Activated T-cell treated with anti-CD3 and anti-CD28 coated beads, Interleukin-2, amount 50 U/mL, for 24 hours (primary cell): ENCODE measurements around the gene TXNL4B.

ENCODE experiments used
- DNase-seq: peaks from one replicate; pipeline ENCODE4 v3.0.0-alpha.2; 2020
- H3K27ac Mint-ChIP-seq: 2 replicates; pipeline ENCODE4 v1.8.0; 2020; ENCODE audit warnings: mild to moderate bottlenecking, mixed read lengths
- H3K27me3 Mint-ChIP-seq: 2 replicates; pipeline ENCODE4 v1.8.0; 2020; ENCODE audit warnings: mixed read lengths
- H3K36me3 Mint-ChIP-seq: 2 replicates; pipeline ENCODE4 v1.8.0; 2020; ENCODE audit warnings: low read depth, mixed read lengths
- H3K4me1 Mint-ChIP-seq: 2 replicates; pipeline ENCODE4 v1.8.0; 2020; ENCODE audit warnings: low read depth, mixed read lengths
- H3K4me3 Mint-ChIP-seq: 2 replicates; pipeline ENCODE4 v1.8.0; 2020; ENCODE audit warnings: mild to moderate bottlenecking, moderate library complexity, mixed read lengths
- H3K9me3 Mint-ChIP-seq: 2 replicates; pipeline ENCODE4 v1.8.0; 2020; ENCODE audit warnings: mixed read lengths

The TXNL4B gene

DNA sequence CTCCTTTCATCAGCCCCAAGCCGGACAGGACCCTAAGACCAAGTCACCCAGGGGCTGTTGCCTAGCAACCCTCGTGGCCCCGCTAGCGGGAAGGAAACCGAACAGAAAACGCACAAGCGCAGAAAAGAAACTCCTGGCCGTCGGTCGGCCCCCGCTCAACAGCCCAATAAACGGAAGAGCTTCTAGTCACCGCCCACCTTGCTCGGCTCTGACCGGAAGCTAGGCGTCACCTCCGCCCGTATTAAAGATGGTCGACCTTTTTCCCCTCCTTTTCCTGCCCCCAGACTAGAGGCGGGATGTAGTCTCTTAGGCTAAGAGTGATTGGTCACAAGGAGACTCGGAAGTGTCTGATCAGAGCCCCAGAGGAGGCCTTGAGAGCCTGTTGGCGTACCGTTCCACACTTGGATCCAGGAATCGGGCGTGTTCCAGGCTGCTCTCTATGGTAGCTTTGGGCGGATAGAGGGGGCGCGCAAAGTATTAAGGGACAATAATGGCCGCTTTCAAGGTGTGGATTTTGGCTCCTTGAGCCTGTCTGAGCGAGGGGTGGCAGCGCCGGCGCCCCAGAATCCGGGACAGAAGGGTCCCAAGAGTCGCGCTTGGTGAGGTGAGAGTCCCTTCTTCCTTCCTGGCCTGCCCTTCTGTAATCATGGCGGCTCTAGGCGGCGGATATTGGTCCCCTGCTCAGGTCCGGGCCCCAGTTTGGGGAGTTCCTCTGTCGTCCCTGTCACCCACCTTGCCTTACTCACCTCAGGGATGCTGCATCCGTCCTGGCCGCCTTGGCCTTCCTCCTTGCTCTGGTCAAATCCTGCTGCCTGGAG is at the start of gene TXNL4B, which contains the start of gene DHX38:
TXNL4B (minus strand) TSS at position 173 of the 818 bp plus-strand sequence. CDS start 2,871 bp downstream, outside the sequence.
DHX38 (plus strand) TSS at position 400 of the 818 bp plus-strand sequence. CDS start 2,311 bp downstream, outside the sequence.
- peak within 1 kb of the TSS; percentile 98 for H3K27ac Mint-ChIP-seq
- H3K4me1 Mint-ChIP-seq, result peaks cover 46% of the 10 kb centered on the region
- H3K27me3 Mint-ChIP-seq, result no peaks in the 10 kb centered on the region
- no peaks in the 10 kb centered on the region for H3K9me3 Mint-ChIP-seq
- H3K4me3 Mint-ChIP-seq, result peak within 1 kb of the TSS; percentile 97
- H3K36me3 Mint-ChIP-seq, result peaks cover 83% of the 10 kb centered on the region
- peak; percentile 88 for DNase-seq

DNA sequence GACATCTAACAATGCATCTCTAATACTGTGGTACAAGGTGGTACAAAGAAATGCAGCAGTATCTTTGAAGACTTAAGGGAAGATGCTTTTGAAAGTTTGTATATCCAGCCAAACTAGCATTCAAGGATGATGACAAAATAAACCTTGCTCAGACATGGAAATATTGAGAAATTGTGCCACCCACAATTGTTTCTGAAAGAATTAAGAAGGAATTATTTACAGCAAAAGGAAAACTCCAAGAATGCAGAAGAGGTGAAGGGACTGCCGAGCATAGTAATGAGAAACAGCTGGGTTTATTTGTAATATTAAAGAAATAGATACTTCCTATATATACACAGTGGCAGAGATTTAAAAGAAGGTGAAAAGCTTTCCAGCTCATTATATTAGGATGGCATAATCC is 49.1 kb upstream of the TXNL4B start:
- H3K4me1 Mint-ChIP-seq, result no peaks in the 10 kb centered on the region
- H3K36me3 Mint-ChIP-seq, result no peaks in the 10 kb centered on the region
- no peak overlapping the region for H3K27ac Mint-ChIP-seq
- H3K4me3 Mint-ChIP-seq, result no peak overlapping the region
- H3K9me3 Mint-ChIP-seq, result no peaks in the 10 kb centered on the region
- H3K27me3 Mint-ChIP-seq, result peaks cover 7% of the 10 kb centered on the region
- no peak for DNase-seq

DNA sequence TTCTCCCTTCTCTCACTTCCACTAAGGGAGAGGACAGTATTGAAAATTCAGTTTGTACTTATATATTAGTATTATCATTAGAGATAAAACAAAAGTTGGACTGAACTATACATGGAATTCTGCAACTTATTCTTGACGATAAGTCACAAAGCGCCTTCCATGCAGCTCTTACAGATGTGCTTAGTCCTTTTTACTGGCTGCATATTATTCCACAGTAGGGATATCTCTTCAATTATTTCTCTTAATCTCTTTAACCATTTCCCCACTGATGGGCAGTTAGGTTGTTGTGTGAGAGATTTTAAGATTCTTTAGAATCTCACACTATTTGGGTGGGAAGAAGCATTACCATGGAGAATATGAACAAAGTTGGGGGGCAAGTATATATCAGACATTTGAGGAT is 46.5 kb upstream of the TXNL4B start:
- Mint-ChIP-seq H3K36me3 (no peaks in the 10 kb centered on the region), H3K27me3 (peaks cover 7% of the 10 kb centered on the region)

DNA sequence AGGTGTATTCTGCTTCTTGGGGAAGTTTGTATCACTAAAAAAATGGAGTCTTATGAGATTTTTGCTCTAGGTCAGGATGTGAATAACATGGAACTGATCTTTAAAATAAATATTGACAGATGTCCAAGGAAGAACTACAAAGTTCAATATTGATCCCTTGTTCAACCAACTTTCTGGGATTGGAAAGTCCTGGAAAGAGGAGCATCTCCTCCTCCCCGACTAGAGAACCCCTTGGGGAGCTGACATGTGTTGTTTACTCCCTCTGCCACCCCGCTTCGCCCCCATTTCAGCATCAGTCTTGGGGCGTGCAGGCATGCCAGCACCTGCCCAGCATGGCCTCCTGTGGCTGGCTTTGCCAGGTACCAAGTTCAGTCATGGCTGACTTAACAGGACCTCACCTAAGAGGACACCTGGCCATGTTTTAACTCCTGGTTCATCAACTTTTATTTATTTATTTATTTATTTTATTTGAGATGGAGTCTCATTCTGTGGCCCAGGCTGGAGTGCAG is 44.7 kb upstream of the TXNL4B start:
- H3K9me3 Mint-ChIP-seq, result no peaks in the 10 kb centered on the region
- no peak overlapping the region for H3K27ac Mint-ChIP-seq
- H3K27me3 Mint-ChIP-seq, result peaks cover 7% of the 10 kb centered on the region
- no peaks in the 10 kb centered on the region for H3K4me1 Mint-ChIP-seq
- H3K36me3 Mint-ChIP-seq, result no peaks in the 10 kb centered on the region
- H3K4me3 Mint-ChIP-seq, result no peak overlapping the region
- DNase-seq, result no peak

More for the DNA sequence above, 46.5 kb upstream of the TXNL4B start:
- Mint-ChIP-seq H3K4me3 (no peak overlapping the region), H3K4me1 (no peaks in the 10 kb centered on the region), H3K27ac (no peak overlapping the region), H3K9me3 (no peaks in the 10 kb centered on the region)
- no peak for DNase-seq

DNA sequence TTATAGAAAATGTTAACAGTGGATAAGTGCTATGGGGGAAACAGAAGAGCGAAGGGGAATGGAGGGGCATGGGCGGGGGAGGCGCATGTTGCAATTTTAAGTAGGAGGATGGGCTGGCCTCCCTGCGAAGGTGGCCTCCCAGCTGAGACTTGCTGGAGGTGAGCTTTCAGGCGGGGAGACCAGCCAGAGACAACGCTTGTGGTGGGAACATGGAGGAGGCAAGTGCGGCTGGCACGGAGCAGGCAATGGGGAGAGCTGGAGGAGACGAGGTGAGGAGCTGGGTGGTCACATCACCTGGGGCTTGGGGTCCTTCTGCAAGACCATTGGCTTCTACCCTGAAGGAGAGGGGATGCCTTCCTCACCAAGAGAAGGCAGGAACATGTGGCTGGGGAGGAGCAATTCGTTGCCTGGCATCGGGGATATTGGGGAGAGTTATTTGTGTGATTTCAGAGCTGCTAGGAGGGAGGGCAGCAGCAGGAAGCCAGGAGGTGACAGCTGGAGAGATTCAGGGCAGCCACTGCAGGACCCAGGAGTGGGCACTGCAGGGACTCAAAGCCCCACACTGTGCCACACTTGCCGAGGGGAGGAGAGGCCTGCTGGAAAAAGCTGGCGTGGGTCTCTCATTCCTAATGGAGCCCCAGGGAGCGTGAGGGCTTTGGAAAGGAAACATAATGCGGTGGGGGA is 44.1 kb upstream of the TXNL4B start:
- H3K9me3 Mint-ChIP-seq, result no peaks in the 10 kb centered on the region
- no peaks in the 10 kb centered on the region for H3K36me3 Mint-ChIP-seq
- no peak overlapping the region for H3K27ac Mint-ChIP-seq
- peaks cover 7% of the 10 kb centered on the region for H3K27me3 Mint-ChIP-seq
- no peaks in the 10 kb centered on the region for H3K4me1 Mint-ChIP-seq
- DNase-seq, result no peak
- H3K4me3 Mint-ChIP-seq, result no peak overlapping the region

DNA sequence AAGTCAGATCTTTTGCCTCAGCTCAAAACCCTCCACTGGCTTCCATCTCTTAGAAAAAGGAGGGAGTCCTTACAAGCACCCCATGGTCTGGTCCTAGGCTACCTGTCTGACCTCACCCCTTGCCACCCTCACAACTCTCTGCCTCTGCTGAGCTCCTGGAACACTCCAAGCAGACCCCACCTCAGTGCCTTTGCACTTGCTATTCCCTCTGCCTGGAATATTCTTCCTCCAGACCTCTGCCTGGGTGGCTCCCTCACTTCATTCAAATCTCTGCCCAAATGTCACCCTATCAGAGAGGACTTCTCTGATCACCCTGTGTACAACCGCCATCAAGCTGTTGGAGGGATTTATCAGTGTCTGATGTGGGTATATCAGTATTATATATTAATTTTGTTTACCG is 41.1 kb upstream of the TXNL4B start:
- H3K4me3 Mint-ChIP-seq, result no peak overlapping the region
- no peaks in the 10 kb centered on the region for H3K9me3 Mint-ChIP-seq
- no peaks in the 10 kb centered on the region for H3K27me3 Mint-ChIP-seq
- no peaks in the 10 kb centered on the region for H3K36me3 Mint-ChIP-seq
- DNase-seq, result no peak
- H3K4me1 Mint-ChIP-seq, result no peaks in the 10 kb centered on the region
- no peak overlapping the region for H3K27ac Mint-ChIP-seq

DNA sequence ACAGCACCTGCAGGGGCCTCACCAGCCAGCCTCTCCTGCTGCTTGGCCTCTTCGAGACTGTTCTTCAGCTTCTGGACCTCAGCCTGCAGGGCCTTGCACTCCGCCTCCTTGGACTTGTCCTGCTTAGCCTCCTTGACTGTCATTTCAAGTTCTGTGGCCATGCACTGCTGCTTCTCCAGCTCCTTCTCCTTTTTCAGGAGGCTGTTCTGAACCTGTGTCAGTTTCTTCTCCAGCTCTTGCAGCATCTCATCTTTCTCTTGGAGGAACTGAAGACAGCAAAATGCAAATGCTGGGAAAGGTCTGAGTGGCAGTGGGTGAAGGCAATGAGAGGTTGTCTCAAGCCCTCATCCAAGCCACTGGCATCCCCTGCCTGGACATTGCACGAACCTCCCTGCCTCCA is 39.3 kb upstream of the TXNL4B start:
- H3K9me3 Mint-ChIP-seq, result no peaks in the 10 kb centered on the region
- no peak for DNase-seq
- no peaks in the 10 kb centered on the region for H3K27me3 Mint-ChIP-seq
- H3K4me1 Mint-ChIP-seq, result no peaks in the 10 kb centered on the region
- H3K27ac Mint-ChIP-seq, result no peak overlapping the region
- H3K4me3 Mint-ChIP-seq, result no peak overlapping the region
- H3K36me3 Mint-ChIP-seq, result no peaks in the 10 kb centered on the region

DNA sequence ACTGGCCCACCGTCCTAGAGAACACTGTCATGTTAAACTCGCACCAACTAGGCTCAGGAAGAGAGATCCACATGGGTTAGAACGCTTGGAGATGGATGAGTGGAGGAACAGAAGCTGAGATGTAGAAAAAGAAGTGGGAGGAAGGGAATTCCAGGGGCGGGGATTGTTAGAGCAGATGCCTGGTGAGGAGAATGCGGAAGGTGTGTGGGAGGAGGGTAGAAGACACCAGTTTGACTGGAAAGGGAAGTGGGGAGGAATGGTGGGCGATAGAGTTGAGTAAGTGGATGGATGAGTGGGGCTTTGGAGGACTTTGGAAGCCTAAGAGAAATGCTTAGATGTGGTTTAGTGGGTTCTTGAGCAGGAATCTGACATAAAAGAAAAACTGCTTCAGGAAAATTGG is 37.6 kb upstream of the TXNL4B start:
- Mint-ChIP-seq H3K4me1 (no peaks in the 10 kb centered on the region), H3K4me3 (no peak overlapping the region), H3K27me3 (no peaks in the 10 kb centered on the region), H3K9me3 (no peaks in the 10 kb centered on the region), H3K27ac (no peak overlapping the region), H3K36me3 (no peaks in the 10 kb centered on the region)
- DNase-seq, result no peak

DNA sequence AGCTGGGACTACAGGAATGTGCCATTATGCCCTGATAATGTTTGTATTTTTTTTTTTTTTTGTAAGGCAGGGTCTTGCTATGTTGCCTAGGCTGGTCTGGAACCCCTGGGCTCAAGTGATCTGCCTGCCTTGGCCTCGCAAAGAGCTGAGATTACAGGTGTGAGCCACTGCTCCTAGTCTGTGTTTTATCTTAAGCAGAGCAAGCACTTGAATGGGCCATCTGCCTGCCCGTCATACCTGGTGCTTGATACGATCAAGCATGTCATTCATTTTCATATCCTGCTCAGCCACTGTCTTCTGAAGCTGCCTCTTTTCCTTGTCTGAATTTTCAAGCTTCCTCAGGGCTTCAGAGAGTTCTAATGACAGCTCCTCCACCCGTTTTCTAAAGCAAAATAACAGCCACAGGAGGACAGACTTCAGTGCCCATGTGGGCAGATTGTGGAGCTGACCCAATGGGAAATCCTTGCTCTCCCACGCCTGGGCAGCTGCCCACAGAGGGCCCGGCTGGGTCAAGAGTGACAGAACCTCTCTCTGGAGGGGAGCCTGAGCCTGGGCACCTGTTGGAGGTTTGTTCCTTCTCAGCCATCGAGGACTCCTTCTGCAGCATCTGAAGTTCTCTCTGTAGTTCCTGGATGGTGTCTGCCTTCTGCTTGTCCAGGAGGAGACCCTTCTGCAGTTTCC is 36.7 kb upstream of the TXNL4B start:
- DNase-seq, result no peak
- H3K4me3 Mint-ChIP-seq, result no peak overlapping the region
- no peaks in the 10 kb centered on the region for H3K4me1 Mint-ChIP-seq
- H3K27ac Mint-ChIP-seq, result no peak overlapping the region
- no peaks in the 10 kb centered on the region for H3K36me3 Mint-ChIP-seq
- H3K27me3 Mint-ChIP-seq, result no peaks in the 10 kb centered on the region
- no peaks in the 10 kb centered on the region for H3K9me3 Mint-ChIP-seq

DNA sequence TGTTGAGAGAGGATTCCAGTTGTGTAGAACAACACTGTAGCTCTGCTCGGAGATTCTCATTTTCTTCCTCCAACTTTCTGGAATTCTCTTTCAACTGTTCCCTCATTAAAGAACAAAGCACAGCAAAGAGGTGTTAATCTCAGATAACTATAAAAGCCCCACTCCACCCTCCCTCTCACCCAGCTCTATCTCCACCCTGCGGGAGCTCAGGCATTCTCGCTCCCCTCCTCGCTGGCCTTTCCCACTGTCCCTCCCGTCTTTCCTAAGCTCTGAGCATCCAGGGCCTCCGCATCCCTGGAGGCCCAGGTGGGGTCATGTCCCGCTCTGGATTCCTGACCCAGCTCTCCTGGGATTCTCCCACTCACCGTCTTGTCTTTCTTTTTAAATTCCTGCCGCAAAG is 35.3 kb upstream of the TXNL4B start:
- no peaks in the 10 kb centered on the region for H3K9me3 Mint-ChIP-seq
- no peaks in the 10 kb centered on the region for H3K36me3 Mint-ChIP-seq
- H3K4me3 Mint-ChIP-seq, result no peak overlapping the region
- H3K27me3 Mint-ChIP-seq, result no peaks in the 10 kb centered on the region
- no peak overlapping the region for H3K27ac Mint-ChIP-seq
- no peak for DNase-seq
- no peaks in the 10 kb centered on the region for H3K4me1 Mint-ChIP-seq

DNA sequence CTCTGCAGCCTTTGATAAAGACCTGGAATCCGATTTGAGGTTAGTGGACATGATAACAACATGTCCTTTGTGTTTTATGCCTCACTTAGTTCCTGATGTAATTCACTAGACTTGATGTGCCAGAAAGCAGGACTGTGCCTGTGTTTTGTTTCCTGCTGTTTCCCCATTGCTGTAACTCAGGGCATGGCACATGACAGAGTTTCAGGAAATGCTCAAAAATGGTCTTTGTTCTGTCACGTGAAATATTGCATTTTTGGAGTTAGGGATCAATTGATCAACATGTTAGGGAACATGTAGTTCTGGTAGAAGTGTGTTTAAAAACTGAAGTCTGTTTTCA is 33.0 kb upstream of the TXNL4B start:
- Mint-ChIP-seq H3K4me3 (no peak overlapping the region), H3K27ac (no peak overlapping the region), H3K27me3 (no peaks in the 10 kb centered on the region), H3K36me3 (no peaks in the 10 kb centered on the region), H3K9me3 (no peaks in the 10 kb centered on the region), H3K4me1 (no peaks in the 10 kb centered on the region)
- DNase-seq, result no peak

DNA sequence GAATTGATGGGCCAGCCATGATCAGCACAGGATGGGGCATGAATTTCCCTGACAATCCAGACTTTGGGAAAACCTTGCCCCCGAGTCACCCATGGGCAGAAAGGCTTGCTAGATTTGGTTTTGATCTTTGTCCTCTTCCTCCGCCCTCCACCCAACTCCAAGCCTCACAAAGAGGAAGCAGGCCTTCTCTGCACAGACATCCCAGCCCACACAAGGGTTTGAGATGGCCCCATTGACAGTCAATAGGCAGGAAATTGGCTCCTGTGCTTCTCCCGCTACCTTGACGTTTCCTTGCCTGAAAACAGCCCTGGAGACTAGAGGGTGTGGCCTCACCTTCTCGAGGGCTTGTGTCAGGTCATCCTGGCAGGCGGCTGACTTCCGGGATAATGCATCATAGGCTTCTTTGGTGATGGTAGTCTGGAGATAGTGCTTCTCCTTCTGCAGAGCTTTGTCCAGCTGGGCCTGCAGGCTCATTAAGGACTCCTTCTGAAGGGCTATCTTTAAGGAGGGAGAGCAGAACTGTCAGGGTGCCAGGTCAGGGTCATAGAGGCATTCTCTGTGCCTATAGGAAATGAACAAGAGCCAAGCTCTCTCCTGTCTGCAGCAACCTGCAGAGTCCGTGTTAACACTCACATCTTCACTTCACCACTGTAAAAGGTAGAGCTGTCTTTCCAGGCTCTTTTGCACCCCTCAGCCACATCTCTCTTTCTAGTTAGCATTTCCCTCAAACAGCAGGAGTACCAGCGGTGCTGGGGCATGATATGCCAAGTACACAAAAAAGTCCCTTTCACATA is 32.4 kb upstream of the TXNL4B start:
- Mint-ChIP-seq H3K9me3 (no peaks in the 10 kb centered on the region), H3K27ac (no peak overlapping the region), H3K4me1 (no peaks in the 10 kb centered on the region), H3K4me3 (no peak overlapping the region), H3K36me3 (no peaks in the 10 kb centered on the region), H3K27me3 (no peaks in the 10 kb centered on the region)
- no peak for DNase-seq

DNA sequence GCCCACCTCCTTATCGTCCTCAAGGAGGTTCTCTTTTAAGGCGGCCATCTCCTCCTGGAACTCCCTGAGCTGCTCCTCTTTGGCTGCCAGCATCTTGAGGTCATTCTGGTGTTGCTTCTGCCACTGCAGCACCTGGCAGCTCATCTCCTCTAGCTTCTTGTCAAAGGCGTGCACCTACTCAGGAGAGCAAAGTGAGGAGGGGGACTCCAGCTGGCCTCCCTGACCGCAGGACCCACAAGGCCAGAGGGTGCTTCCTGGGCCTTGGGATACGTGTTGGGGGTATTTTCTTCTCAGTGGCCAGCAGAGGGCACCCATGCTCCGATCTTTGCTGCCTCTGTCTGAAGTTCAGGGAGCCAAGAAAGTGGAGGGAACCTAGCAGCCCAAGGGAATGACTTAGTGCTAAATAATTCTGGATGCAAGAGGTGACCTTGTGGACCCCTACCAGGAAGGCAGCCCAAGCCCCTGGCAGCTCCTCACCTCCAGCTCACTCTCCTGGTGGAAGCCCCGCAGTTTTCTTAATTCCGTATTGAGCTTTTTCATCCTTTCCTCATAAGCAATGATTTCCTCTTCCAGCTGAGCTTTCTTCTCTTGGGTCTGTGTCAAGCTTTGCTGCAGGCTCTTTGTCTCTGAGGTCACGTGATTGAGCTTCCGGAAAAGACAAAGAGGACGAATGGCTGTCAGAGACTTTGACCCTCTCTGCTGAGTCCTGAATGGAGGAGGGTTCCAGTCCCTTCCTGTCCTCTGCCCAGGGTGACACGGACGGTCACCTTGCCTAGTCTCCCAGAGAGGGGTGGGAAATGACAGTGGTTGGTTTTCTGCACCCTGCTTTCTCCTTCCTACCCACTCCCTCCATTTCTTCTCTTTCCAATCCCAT is 31.6 kb upstream of the TXNL4B start:
- peak; percentile 74 for DNase-seq
- Mint-ChIP-seq H3K36me3 (no peaks in the 10 kb centered on the region), H3K4me3 (no peak overlapping the region), H3K9me3 (no peaks in the 10 kb centered on the region), H3K27me3 (no peaks in the 10 kb centered on the region), H3K27ac (no peak overlapping the region), H3K4me1 (no peaks in the 10 kb centered on the region)
